HG02571 (cell line): ENCODE results near the gene JARID2.
A peak's percentile ranks its signal among the peaks of the same experiment; 100 is the strongest.

Source experiments
- ATAC-seq: cut with Tn5 transposase; IDR thresholded peaks from one replicate; pipeline ENCODE4 v1.9.1; 2021; ENCODE audit warnings: mild to moderate bottlenecking, moderate library complexity; ENCODE audit not compliant: unreplicated experiment

Gene JARID2

GRCh38 chr6:15246666-15247499 lies 1.0 kb downstream of the JARID2 start:
- no peak for ATAC-seq

GRCh38 chr6:15247500-15248450 lies 1.9 kb downstream of the JARID2 start:
- ATAC-seq = peak; percentile 7

GRCh38 chr6:15248451-15249370 lies 2.8 kb downstream of the JARID2 start:
- peak; percentile 32 for ATAC-seq

GRCh38 chr6:15249371-15250019 lies 3.6 kb downstream of the JARID2 start:
- ATAC-seq = no peak

DNA sequence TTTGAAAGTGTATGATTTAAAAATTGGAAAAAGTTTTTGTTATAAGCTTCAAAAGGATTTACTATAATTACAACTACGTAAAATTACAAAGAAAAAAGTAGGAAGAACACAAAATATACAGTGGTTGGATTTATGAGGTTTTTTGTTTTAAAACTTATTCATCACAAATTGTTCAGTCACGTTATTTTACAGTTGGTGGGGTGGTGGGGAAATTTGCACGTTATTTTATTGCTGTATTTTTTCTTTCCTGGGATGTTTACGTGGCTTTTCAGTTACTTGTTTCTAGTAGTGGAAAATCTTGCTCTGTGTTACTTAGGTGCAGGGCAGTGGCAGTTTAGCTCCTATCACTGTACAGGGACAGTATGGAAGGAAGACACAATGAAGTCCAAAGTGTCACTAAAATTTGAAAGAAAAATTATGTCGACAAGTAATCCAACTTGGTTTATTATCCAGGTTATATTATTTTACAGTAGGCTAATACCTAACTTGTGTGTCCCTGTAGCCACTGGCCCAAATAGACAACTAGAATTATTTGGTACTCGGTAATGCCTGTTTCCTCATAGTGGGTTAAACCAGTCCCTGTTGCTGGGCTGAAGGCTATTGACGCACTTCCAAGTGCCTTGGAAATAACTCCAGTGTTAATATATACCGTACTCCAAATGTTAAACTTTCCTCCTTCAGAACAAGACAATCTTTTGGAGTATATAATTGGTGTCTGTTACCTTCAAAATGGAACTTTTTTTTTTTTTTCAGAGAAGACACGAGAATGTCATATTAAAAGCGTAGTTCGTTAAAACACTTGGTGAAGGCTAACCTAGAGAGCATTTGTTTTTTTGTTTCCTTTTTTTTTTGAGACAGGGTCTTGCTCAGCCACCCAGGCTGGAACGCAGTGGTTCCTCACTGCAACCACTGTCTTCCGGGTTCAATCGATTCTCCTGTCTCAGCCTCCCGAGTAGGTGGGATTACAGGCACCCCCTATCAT lies 4.6 kb downstream of the JARID2 start:
- ATAC-seq = no peak

- no peak for ATAC-seq
Measured at GRCh38 chr6:15252195-15252594, 6.3 kb downstream of the JARID2 start.

DNA sequence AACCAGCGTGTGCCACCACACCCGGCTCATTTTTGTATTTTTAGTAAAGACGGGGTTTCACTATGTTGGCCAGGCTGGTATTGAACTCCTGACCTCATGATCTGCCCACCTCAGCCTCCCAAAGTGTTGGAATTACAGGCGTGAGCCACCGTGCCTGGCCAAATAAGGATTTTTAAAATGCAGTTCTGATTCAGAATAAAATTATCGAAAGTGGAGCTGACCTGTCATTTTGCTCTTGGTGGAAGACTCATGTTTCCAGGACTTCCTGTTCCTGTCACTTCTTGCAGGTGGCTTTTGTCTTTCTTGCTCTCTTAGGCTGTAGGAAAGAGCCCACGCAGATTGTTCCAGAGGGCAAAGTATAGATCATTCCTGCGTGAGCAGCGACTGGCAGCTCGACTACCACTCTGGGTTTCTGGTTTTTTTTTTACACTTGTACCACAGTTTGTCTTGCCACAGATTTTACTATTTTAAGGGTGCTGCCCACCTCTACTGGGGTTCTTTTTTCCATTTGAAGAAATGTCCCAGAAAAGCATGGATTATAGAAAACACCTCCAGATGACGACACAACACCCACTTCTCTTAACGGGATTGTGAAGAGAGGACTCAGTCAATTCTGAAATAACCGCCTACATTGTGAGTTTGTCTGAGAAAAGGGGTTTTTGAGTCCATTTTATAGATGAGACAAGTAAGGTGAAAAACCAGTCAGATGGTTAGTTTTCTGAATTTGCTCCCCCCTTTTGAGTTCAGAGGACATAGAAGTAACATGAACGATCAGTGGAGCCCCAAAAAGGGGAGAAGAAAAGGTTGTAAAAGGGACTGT lies 7.5 kb downstream of the JARID2 start:
- no peak for ATAC-seq

- peak; percentile 38 for ATAC-seq
Measured at GRCh38 chr6:15254070-15254975, 8.5 kb downstream of the JARID2 start.

GRCh38 chr6:15255481-15255880 lies 9.6 kb downstream of the JARID2 start:
- ATAC-seq = peak; percentile 60

GRCh38 chr6:15255909-15256395 lies 10.1 kb downstream of the JARID2 start:
- ATAC-seq = no peak

GRCh38 chr6:15256538-15257271 lies 10.8 kb downstream of the JARID2 start:
- no peak for ATAC-seq

DNA sequence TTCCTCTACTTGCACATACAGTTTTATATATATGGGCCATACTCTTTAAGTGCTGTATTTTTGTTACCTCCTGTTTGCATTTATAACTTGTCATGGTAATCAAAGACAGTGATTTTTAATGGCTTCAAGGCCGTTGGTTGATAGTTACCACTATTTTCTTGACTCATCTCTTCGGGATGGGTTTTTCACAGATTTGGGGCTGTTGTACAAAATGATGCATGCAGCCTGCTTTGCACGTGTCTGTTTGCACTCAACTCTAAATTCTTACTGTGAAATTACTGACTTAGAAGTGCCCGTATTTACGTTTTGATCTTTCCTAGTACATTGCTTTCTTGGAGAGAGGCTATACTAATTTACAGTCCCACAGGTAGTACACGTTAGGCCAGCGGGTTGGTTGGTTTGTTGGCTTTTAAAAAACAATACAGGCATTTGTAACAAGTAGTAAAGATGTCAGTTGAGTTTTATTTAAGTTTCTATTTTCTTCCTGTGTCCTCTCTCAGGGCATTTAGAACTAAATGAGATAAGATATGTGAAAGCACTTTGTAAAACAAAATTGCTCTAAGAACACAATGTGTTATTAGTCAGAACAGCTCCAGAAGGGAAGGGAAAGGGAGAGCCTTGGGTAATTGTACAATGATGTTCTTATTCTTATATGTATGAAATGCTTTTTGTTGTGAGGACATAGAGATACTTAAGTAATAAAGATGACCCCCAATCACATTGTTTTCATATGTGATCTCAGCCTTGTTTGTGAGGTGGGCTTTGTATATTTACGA lies 11.7 kb downstream of the JARID2 start:
- no peak for ATAC-seq

GRCh38 chr6:15259766-15260098 lies 13.9 kb downstream of the JARID2 start:
- no peak for ATAC-seq

DNA sequence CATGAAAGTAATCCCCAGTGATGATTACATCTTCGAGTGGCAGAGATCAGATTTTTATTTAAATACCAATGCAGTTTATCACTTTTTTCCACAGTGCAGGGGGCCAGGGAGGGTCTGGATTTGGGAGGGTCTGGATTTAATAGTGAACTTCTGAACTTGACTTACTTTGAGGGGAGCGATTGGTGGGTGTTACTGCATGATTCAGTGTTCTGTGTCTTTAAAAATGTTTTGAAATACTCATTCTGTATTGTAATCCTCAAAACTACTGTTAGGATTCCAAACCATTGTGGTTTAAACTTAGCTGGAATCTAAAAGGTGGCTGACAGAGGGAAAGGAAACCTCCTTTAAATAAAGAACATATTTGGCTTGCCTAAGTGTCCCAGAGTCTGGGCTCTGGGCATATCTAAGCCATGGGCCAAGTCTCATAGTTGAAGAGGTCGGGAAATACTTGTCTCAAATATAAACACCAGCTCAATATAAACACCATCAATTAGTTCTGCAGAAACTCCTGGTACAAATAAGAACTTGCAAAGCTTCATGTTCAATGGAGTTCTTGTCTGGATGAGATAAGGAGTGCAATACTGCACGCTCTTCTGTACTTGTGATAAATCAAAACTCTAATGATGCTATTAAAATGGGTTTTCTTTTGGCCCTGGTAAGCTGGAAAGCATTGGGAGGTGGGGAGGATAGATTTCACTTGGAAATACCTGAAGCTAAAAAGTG lies 14.4 kb downstream of the JARID2 start:
- no peak for ATAC-seq

DNA sequence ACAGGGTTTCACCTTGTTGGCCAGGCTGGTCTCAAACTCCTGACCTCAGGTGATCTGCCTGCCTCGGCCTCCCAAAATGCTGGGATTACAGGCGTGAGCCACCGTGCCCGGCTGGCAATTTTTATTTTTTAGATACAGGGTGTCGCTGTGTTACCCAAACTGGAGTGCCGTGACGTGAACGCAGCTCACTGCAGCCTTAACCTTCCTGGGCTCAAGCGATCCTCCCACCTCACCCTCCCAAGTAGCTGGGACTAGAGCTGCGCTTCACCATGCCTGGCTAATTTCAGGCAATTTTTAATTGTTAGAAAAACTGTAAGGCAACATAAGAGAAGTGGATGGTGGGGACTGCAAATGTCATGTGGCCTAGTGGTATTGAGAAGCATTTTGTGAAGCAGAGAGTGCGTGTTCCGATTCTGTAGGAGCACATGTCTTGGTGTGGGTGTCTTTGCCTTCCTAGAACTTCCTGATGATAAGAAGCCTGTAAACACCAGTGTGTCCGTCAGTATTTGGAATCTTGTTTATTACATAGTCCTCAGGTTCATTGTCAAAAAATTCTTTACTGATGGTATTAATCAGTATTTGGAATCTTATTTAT lies 18.0 kb downstream of the JARID2 start:
- no peak for ATAC-seq
